Testis (tissue), 3 donors: ENCODE results near the gene CCNY. TPM values are rescaled to one million over a fixed set of nuclear protein-coding genes. Genes with fewer than 3 reads are reported as not detected.

Experiments used
- DNase-seq: peaks from one replicate; pipeline ENCODE4 v3.0.0-alpha.2; 2019
- H3K27ac ChIP-seq, 2 donors: fragments of 200-600 bp; sonication (generic); one replicate each; pipeline ENCODE4 v1.5.1; 2019
- H3K27me3 ChIP-seq: fragments of 200-600 bp; sonication (generic); one replicate; pipeline ENCODE4 v1.5.1; 2019
- H3K36me3 ChIP-seq: fragments of 200-600 bp; sonication (generic); one replicate; pipeline ENCODE4 v1.5.1; 2017; ENCODE audit warnings: low read depth; ENCODE audit errors: missing control alignments
- H3K4me1 ChIP-seq: fragments of 200-600 bp; sonication (generic); one replicate; pipeline ENCODE4 v1.5.1; 2019
- H3K4me3 ChIP-seq, 2 donors: fragments of 200-600 bp; sonication (generic); one replicate each; pipeline ENCODE4 v1.5.1; 2017 to 2019
- H3K9me3 ChIP-seq: fragments of 200-600 bp; sonication (generic); one replicate; pipeline ENCODE4 v1.5.1; 2017
- POLR2A ChIP-seq: fragments of 450-650 bp; IDR thresholded peaks from one replicate; pipeline ENCODE4 v1.6.1; 2017; ENCODE audit warnings: antibody characterized with exemption, mild to moderate bottlenecking, moderate library complexity
- WGBS, 2 donors: methylation state at CpG; one replicate each; pipeline ENCODE4 v1.1.5; 2018; 5-methylcytosine and 5-hydroxymethylcytosine counted together
- intact Hi-C: fragments of 100-400 bp; cut with DNase I; formaldehyde crosslinking; loops from one replicate; pipeline ENCODE4 v1.15.1; 2023; ENCODE audit warnings: low total_unique reads
- polyA plus RNA-seq: library from polyadenylated mRNA; stranded (reverse); fragments of 350-450 nt; fragmentation: Illumina TruSeq; extraction: RNeasy Lipid Tissue Mini Kit (QIAGEN cat#74804); gene quantifications from one replicate; pipeline ENCODE4 v1.2.3, GENCODE V29; 2014; ENCODE audit warnings: low read depth, low replicate concordance; ENCODE audit not compliant: insufficient read depth
- total RNA-seq, 2 donors: library from RNA; depleted of rRNA; stranded (reverse); fragments of >200 nt; gene quantifications; one replicate each; pipeline ENCODE4 v1.2.3, GENCODE V29; 2016
- TF ChIP-seq, protein P1 (sequence below), 3 experiments: fragments of 450-650 bp in 2 of 3; fragments of 200-600 bp in 1 of 3; sonication (generic) in 1 of 3; IDR thresholded peaks; one replicate each; pipeline ENCODE4 v1.5.1; 2016 to 2019; ENCODE audit warnings: antibody characterized with exemption in 3 of 3, mild to moderate bottlenecking in 2 of 3, moderate library complexity in 1 of 3

CCNY gene
- total and polyA plus RNA-seq, 3 donors from 2014 or later, result 103 to 380 (median 132) TPM

DNA sequence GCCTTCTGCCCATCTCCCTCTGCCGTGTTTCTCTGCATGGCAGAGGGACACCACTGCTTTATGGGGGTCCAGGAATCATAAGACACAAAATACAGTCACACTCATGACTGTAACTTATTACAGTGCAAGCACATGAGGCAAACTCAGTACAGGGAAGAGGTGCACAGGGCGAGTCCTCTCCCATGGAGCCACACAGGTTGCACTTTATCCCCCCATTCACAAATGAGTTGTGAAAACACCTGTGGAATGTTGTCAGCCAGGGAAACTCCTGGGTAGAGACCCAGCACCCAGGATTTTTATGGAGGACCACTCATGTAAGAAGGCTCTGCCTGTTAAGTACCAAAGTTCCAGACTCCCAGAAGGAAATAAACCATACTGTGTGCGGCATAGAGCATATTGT lies 161.6 kb downstream of the CCNY start:
- intact Hi-C loops, result loop anchor here (10.0 kb wide), 1 partner anchor 93 kb away; no protein-coding TSS in a partner anchor
- Histone ChIP-seq H3K4me1 (no peaks in the 10 kb centered on the region), H3K4me3 (no peak overlapping the region), H3K27ac (no peak overlapping the region), H3K27me3 (no peaks in the 10 kb centered on the region), H3K9me3 (no peaks in the 10 kb centered on the region), H3K36me3 (no peaks in the 10 kb centered on the region)
- no peak for TF ChIP-seq POLR2A
- TF ChIP-seq, protein P1, sequence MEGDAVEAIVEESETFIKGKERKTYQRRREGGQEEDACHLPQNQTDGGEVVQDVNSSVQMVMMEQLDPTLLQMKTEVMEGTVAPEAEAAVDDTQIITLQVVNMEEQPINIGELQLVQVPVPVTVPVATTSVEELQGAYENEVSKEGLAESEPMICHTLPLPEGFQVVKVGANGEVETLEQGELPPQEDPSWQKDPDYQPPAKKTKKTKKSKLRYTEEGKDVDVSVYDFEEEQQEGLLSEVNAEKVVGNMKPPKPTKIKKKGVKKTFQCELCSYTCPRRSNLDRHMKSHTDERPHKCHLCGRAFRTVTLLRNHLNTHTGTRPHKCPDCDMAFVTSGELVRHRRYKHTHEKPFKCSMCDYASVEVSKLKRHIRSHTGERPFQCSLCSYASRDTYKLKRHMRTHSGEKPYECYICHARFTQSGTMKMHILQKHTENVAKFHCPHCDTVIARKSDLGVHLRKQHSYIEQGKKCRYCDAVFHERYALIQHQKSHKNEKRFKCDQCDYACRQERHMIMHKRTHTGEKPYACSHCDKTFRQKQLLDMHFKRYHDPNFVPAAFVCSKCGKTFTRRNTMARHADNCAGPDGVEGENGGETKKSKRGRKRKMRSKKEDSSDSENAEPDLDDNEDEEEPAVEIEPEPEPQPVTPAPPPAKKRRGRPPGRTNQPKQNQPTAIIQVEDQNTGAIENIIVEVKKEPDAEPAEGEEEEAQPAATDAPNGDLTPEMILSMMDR (IDR thresholded peaks at IDR 0.05), result no peak
- no peak for DNase-seq
- WGBS, 2 donors, result 86 to 97% methylated on average over 3 of the region's 3 CpGs

DNA sequence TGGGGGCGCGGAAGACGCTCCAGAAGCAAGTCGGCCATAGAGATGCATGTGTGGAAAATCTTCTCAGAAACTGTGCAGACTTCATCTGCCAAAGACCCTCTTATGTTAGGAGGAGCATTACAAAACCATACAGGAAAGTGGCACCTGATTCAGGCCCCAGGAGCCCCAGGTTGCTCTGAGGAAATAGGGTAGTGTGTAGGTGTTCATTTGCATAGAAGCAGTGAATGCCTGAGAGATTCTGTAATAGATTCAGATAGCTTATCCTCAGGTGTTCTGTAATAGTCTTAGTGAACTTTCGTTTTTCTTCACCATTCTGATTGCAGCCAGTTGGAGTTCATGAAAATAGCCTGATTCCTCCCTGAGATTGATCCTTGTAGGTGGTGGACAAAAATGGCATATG lies 162.4 kb downstream of the CCNY start:
- 96 to 97% methylated on average over 5 of the region's 5 CpGs for WGBS, 2 donors
- no peak for DNase-seq
- Histone ChIP-seq H3K27me3 (no peaks in the 10 kb centered on the region), H3K36me3 (no peaks in the 10 kb centered on the region), H3K27ac (no peak overlapping the region), H3K4me3 (no peak overlapping the region), H3K9me3 (no peaks in the 10 kb centered on the region), H3K4me1 (no peaks in the 10 kb centered on the region)
- intact Hi-C loops, result loop anchor here (10.0 kb wide), 1 partner anchor 94 kb away; no protein-coding TSS in a partner anchor
- TF ChIP-seq POLR2A, result no peak
- TF ChIP-seq, protein P1 (IDR thresholded peaks at IDR 0.05), result no peak

DNA sequence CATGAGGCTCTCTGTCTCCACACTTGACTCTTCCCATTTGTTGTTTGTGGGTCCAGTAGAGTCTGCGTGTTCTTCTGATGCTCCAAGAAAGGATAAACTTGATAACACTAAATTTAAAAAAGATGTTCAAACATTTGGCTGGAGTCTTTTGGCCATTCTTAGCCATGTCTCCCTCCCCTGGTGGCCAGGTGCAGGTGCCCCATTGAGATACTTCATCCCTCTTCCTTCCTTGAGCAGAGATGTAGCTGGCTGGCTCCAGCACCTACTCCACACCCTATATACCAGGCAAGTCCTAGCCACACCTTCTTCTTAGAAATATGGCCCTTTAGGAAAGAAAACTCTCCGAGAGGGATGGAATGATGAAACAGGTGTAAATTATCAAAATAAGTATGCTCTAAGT lies 165.6 kb downstream of the CCNY start:
- no peak overlapping the region for H3K27ac ChIP-seq
- no peaks in the 10 kb centered on the region for H3K4me1 ChIP-seq
- 91 to 94% methylated on average over 2 of the region's 2 CpGs for WGBS, 2 donors
- DNase-seq, result no peak
- intact Hi-C loops, result no loop called here
- no peaks in the 10 kb centered on the region for H3K27me3 ChIP-seq
- H3K36me3 ChIP-seq, result no peaks in the 10 kb centered on the region
- TF ChIP-seq POLR2A, result no peak
- TF ChIP-seq, protein P1 (IDR thresholded peaks at IDR 0.05), result no peak
- H3K9me3 ChIP-seq, result no peaks in the 10 kb centered on the region
- no peak overlapping the region for H3K4me3 ChIP-seq

DNA sequence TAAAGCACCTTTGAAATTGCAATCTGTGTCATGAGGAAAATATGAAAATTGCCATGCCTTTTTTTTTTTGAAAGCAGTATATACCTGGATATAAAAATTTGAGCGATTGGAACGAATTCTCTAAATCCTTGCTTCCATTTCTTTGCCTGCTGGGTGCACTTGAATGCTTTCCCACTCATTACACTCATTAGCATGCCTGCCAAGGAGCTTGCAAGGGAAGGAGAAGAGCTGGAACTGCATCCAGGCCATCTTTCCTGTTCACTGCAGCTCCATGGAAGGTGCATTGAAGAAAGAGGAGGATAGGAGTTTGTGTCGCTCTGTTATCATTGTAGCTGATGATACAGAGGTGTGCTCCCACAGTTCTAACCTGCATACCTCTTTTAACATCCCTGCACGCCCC lies 166.4 kb downstream of the CCNY start:
- Histone ChIP-seq H3K27ac (no peak overlapping the region), H3K4me3 (no peak overlapping the region), H3K27me3 (no peaks in the 10 kb centered on the region), H3K9me3 (no peaks in the 10 kb centered on the region), H3K4me1 (no peaks in the 10 kb centered on the region), H3K36me3 (no peaks in the 10 kb centered on the region)
- no peak for DNase-seq
- intact Hi-C loops, result no loop called here
- TF ChIP-seq, protein P1 (IDR thresholded peaks at IDR 0.05), result no peak
- TF ChIP-seq POLR2A, result no peak
- 84 to 91% methylated on average over 4 of the region's 4 CpGs for WGBS, 2 donors

DNA sequence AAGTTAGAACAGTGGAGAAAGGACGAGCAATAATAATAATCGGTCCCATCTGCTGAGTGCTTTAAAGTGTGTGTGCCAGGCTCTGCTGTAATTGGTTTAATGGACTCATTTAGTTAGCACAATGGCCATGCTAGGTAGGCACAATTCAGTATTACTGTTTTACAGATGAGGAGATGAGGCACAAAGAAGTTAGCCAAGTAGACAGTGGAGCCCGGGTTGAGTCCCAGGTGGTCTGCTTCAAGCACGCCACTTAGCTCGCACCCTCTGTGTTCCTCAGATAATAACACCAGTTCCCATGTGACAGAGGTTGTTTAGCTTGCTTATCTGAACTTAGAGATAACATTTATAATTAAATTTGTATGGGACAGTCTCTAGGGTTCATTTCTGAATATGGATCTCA lies 167.3 kb downstream of the CCNY start:
- H3K27me3 ChIP-seq, result no peaks in the 10 kb centered on the region
- H3K9me3 ChIP-seq, result no peaks in the 10 kb centered on the region
- intact Hi-C loops, result no loop called here
- H3K27ac ChIP-seq, result no peak overlapping the region
- no peaks in the 10 kb centered on the region for H3K36me3 ChIP-seq
- H3K4me1 ChIP-seq, result no peaks in the 10 kb centered on the region
- TF ChIP-seq POLR2A, result no peak
- TF ChIP-seq, protein P1 (IDR thresholded peaks at IDR 0.05), result no peak
- DNase-seq, result no peak
- no peak overlapping the region for H3K4me3 ChIP-seq
- WGBS, 2 donors, result 75 to 85% methylated on average over 5 of the region's 5 CpGs
